Stimulated activated CD8-positive, alpha-beta memory T cell treated with anti-CD3 and anti-CD28 coated beads, Interleukin-7, amount 100 ng/mL, for 48 hours (primary cell): ENCODE data around the gene DSCAM.
"Not testable (repeated sequence)": the region's sequence is repeated elsewhere in the genome, so short reads cannot be mapped to it uniquely, and the experiment has no call there.

Experiments used
- DNase-seq, 2 donors: peaks; one replicate each; pipeline ENCODE4 v3.0.0-alpha.2; 2020; ENCODE audit warnings: low read depth in 1 of 2; ENCODE audit errors: extremely low read depth in 1 of 2

The DSCAM gene

GRCh38 chr21:40472013-40472412, 374.9 kb downstream of the DSCAM start:
- no peak for DNase-seq

- DNase-seq: no peak
These were observed 375.9 kb downstream of the DSCAM start for GRCh38 chr21:40471103-40471502.

- no peak for DNase-seq
These were observed 380.0 kb downstream of the DSCAM start for GRCh38 chr21:40466893-40467483.

GRCh38 chr21:40465382-40465781, 381.6 kb downstream of the DSCAM start:
- DNase-seq: no peak

GRCh38 chr21:40463176-40463575, 383.8 kb downstream of the DSCAM start:
- DNase-seq: no peak

- DNase-seq: no peak
These were observed 385.9 kb downstream of the DSCAM start for GRCh38 chr21:40461008-40461407.

GRCh38 chr21:40457741-40458140, 389.2 kb downstream of the DSCAM start:
- DNase-seq: no peak

GRCh38 chr21:40454057-40454456, 392.9 kb downstream of the DSCAM start:
- DNase-seq: no peak

- DNase-seq: no peak
These were observed 393.8 kb downstream of the DSCAM start for GRCh38 chr21:40453183-40453582.

- DNase-seq: no peak
These were observed 394.4 kb downstream of the DSCAM start for GRCh38 chr21:40452548-40452947.

- no peak for DNase-seq
These were observed 399.9 kb downstream of the DSCAM start for GRCh38 chr21:40447016-40447415.

GRCh38 chr21:40445349-40445921, 401.5 kb downstream of the DSCAM start:
- DNase-seq: no peak

- not testable (repeated sequence) for DNase-seq
These were observed 407.4 kb downstream of the DSCAM start for GRCh38 chr21:40439581-40439980.

- no peak for DNase-seq
These were observed 408.3 kb downstream of the DSCAM start for GRCh38 chr21:40438616-40439015.

- no peak for DNase-seq
These were observed 410.7 kb downstream of the DSCAM start for GRCh38 chr21:40436261-40436660.

- DNase-seq: no peak
These were observed 413.4 kb downstream of the DSCAM start for GRCh38 chr21:40433538-40433937.

GRCh38 chr21:40425981-40426380, 421.0 kb downstream of the DSCAM start:
- no peak for DNase-seq

GRCh38 chr21:40422896-40423635, 423.9 kb downstream of the DSCAM start:
- DNase-seq: no peak

GRCh38 chr21:40421121-40421520, 425.8 kb downstream of the DSCAM start:
- DNase-seq: no peak

- DNase-seq: no peak
These were observed 430.4 kb downstream of the DSCAM start for GRCh38 chr21:40416572-40416971.

GRCh38 chr21:40408561-40408960, 438.4 kb downstream of the DSCAM start:
- DNase-seq: no peak

- DNase-seq: no peak
These were observed 442.6 kb downstream of the DSCAM start for GRCh38 chr21:40404396-40404800.
